ENCODE measurements around the gene XKR8.

Gene XKR8

GRCh38 chr1:27979151-27979858, 19.5 kb downstream of the XKR8 start:
- no peaks in the 10 kb centered on the region for H4K20me1 ChIP-seq (ENCODE audit: insufficient read depth, low read length)
- no peaks in the 10 kb centered on the region for H3K79me2 ChIP-seq (ENCODE audit: low read length)
- H2AFZ ChIP-seq (ENCODE audit: low read depth, low read length), result no peak overlapping the region
- no peak overlapping the region for H3K27ac ChIP-seq (ENCODE audit: low read length)
- no peak overlapping the region for H3K4me3 ChIP-seq (ENCODE audit: low read length)
- no peaks in the 10 kb centered on the region for H3K27me3 ChIP-seq (ENCODE audit: low read depth, low read length)
- H3K36me3 ChIP-seq (replicated peaks; ENCODE audit: low read depth, low read length), result no peaks in the 10 kb centered on the region
- H3K4me2 ChIP-seq (ENCODE audit: low read length), result no peak overlapping the region
- peak; percentile 46 for TF ChIP-seq CTCF (IDR thresholded peaks at IDR 0.05; ENCODE audit: low read depth, low read length)
- no peak for TF ChIP-seq EZH2phosphoT487 (IDR thresholded peaks at IDR 0.05; ENCODE audit: low read depth)
- H3K9ac ChIP-seq (ENCODE audit: low read length), result no peak overlapping the region
- H3K9me3 ChIP-seq (ENCODE audit: insufficient read depth, low read length), result no peaks in the 10 kb centered on the region
- no peaks in the 10 kb centered on the region for H3K4me1 ChIP-seq (ENCODE audit: low read length)

GRCh38 chr1:27979859-27980201, 20.1 kb downstream of the XKR8 start:
- Histone ChIP-seq H3K36me3 (replicated peaks; ENCODE audit: low read depth, low read length) (no peaks in the 10 kb centered on the region), H3K9ac (ENCODE audit: low read length) (no peak overlapping the region), H3K79me2 (ENCODE audit: low read length) (no peaks in the 10 kb centered on the region), H3K27ac (ENCODE audit: low read length) (no peak overlapping the region), H3K9me3 (ENCODE audit: insufficient read depth, low read length) (no peaks in the 10 kb centered on the region), H3K4me2 (ENCODE audit: low read length) (no peak overlapping the region), H4K20me1 (ENCODE audit: insufficient read depth, low read length) (no peaks in the 10 kb centered on the region), H3K4me3 (ENCODE audit: low read length) (no peak overlapping the region), H2AFZ (ENCODE audit: low read depth, low read length) (no peak overlapping the region), H3K27me3 (ENCODE audit: low read depth, low read length) (no peaks in the 10 kb centered on the region), H3K4me1 (ENCODE audit: low read length) (no peaks in the 10 kb centered on the region)
- no peak for TF ChIP-seq EZH2phosphoT487 (IDR thresholded peaks at IDR 0.05; ENCODE audit: low read depth)
- no peak for TF ChIP-seq CTCF (IDR thresholded peaks at IDR 0.05; ENCODE audit: low read depth, low read length)

GRCh38 chr1:27980216-27980845, 20.6 kb downstream of the XKR8 start:
- Histone ChIP-seq H3K79me2 (ENCODE audit: low read length) (no peaks in the 10 kb centered on the region), H4K20me1 (ENCODE audit: insufficient read depth, low read length) (no peaks in the 10 kb centered on the region), H2AFZ (ENCODE audit: low read depth, low read length) (no peak overlapping the region), H3K36me3 (replicated peaks; ENCODE audit: low read depth, low read length) (no peaks in the 10 kb centered on the region), H3K27me3 (ENCODE audit: low read depth, low read length) (no peaks in the 10 kb centered on the region), H3K27ac (ENCODE audit: low read length) (no peak overlapping the region), H3K9ac (ENCODE audit: low read length) (no peak overlapping the region), H3K4me3 (ENCODE audit: low read length) (no peak overlapping the region), H3K4me1 (ENCODE audit: low read length) (no peaks in the 10 kb centered on the region), H3K4me2 (ENCODE audit: low read length) (no peak overlapping the region), H3K9me3 (ENCODE audit: insufficient read depth, low read length) (no peaks in the 10 kb centered on the region)
- TF ChIP-seq CTCF (IDR thresholded peaks at IDR 0.05; ENCODE audit: low read depth, low read length) (no peak), EZH2phosphoT487 (IDR thresholded peaks at IDR 0.05; ENCODE audit: low read depth) (no peak)

- Histone ChIP-seq H4K20me1 (ENCODE audit: insufficient read depth, low read length) (no peaks in the 10 kb centered on the region), H3K27me3 (ENCODE audit: low read depth, low read length) (no peaks in the 10 kb centered on the region), H3K4me1 (ENCODE audit: low read length) (no peaks in the 10 kb centered on the region), H3K79me2 (ENCODE audit: low read length) (no peaks in the 10 kb centered on the region), H3K27ac (ENCODE audit: low read length) (no peak overlapping the region), H3K9ac (ENCODE audit: low read length) (no peak overlapping the region), H3K36me3 (replicated peaks; ENCODE audit: low read depth, low read length) (no peaks in the 10 kb centered on the region), H3K9me3 (ENCODE audit: insufficient read depth, low read length) (no peaks in the 10 kb centered on the region), H3K4me3 (ENCODE audit: low read length) (no peak overlapping the region), H3K4me2 (ENCODE audit: low read length) (no peak overlapping the region), H2AFZ (ENCODE audit: low read depth, low read length) (no peak overlapping the region)
- TF ChIP-seq EZH2phosphoT487 (IDR thresholded peaks at IDR 0.05; ENCODE audit: low read depth) (no peak), CTCF (IDR thresholded peaks at IDR 0.05; ENCODE audit: low read depth, low read length) (no peak)
Observed at GRCh38 chr1:27981145-27981544, 21.4 kb downstream of the XKR8 start.

Data from OCI-LY3 (cell line).